Lung (tissue), 12 donors: ENCODE measurements around the gene PRKAR1B. TPM values are rescaled to one million over a fixed set of nuclear protein-coding genes. Genes with fewer than 3 reads are reported as not detected.

ENCODE experiments used
- ATAC-seq: fragments of 200-7000 bp; cut with Tn5 transposase; one replicate; pipeline ENCODE4 v1.9.1; 2020; ENCODE audit warnings: moderate number of reproducible peaks; ENCODE audit not compliant: insufficient read depth, low FRiP score
- DNase-seq, 3 donors: peaks; one replicate each; pipeline ENCODE4 v3.0.0-alpha.2; 2013 to 2017
- H3K27ac ChIP-seq, 2 donors: one replicate each; pipeline ENCODE4 v1.5.1; 2013; ENCODE audit warnings: mild to moderate bottlenecking in 2 of 2, moderate library complexity in 2 of 2, control low read depth in 1 of 2, inconsistent platforms in 1 of 2, low read depth in 1 of 2, low read length in 1 of 2
- H3K27me3 ChIP-seq, 3 donors: one replicate each; pipeline ENCODE4 v1.5.1; 2013; ENCODE audit warnings: low read length in 2 of 3; ENCODE audit not compliant: control insufficient read depth in 3 of 3, insufficient read depth in 3 of 3
- H3K36me3 ChIP-seq, 4 donors: one replicate each; pipeline ENCODE4 v1.5.1; 2013; ENCODE audit warnings: low read length in 4 of 4, mild to moderate bottlenecking in 1 of 4, moderate library complexity in 1 of 4; ENCODE audit not compliant: control insufficient read depth in 4 of 4, insufficient read depth in 4 of 4
- H3K4me1 ChIP-seq, 5 donors: one replicate each; pipeline ENCODE4 v1.5.1; 2013; ENCODE audit warnings: low read length in 5 of 5, mild to moderate bottlenecking in 2 of 5, moderate library complexity in 1 of 5; ENCODE audit not compliant: control insufficient read depth in 5 of 5, insufficient read depth in 5 of 5
- H3K4me3 ChIP-seq: one replicate; pipeline ENCODE4 v1.5.1; 2013; ENCODE audit warnings: mild to moderate bottlenecking, control low read depth, moderate library complexity
- H3K9ac ChIP-seq, 2 donors: one replicate each; pipeline ENCODE4 v1.5.1; 2013; ENCODE audit warnings: low read length in 2 of 2, control low read depth in 1 of 2; ENCODE audit not compliant: insufficient read depth in 1 of 2
- H3K9me3 ChIP-seq, 4 donors: one replicate each; pipeline ENCODE4 v1.5.1; 2013; ENCODE audit warnings: low read length in 3 of 4, mild to moderate bottlenecking in 1 of 4, moderate library complexity in 1 of 4; ENCODE audit not compliant: control insufficient read depth in 4 of 4, insufficient read depth in 3 of 4
- WGBS, 2 donors: extraction: QIAGEN DNeasy Blood & Tissue Kit; methylation state at CpG; one replicate each; pipeline ENCODE4 v1.1.7; 2013; 5-methylcytosine and 5-hydroxymethylcytosine counted together
- polyA plus RNA-seq, 2 donors: library from polyadenylated mRNA; stranded (reverse); fragments of 200-250 nt; gene quantifications; one replicate each; pipeline ENCODE4 v1.2.1, GENCODE V29; 2013
- total RNA-seq, 2 donors: library from RNA; depleted of rRNA in 1 of 2; stranded (reverse); fragments of >200 nt in 1 of 2; gene quantifications; one replicate each; pipeline ENCODE4 v1.2.1, GENCODE V29; 2014 to 2021
- TF ChIP-seq, protein P1 (sequence below): IDR thresholded peaks from 2 replicates; pipeline ENCODE4 v1.5.1; 2012; ENCODE audit warnings: mild to moderate bottlenecking; ENCODE audit errors: control extremely low read depth, extremely low read depth
- donor health status: control.
- donor health status: control.
- donor health status: Bipolar disorder and iron deficiency.
- donor health status: healthy.
- donor health status: DM: yes; HTN: yes; CAD: no.

The PRKAR1B gene
- total and polyA plus RNA-seq, 4 donors = 11.3 to 32.0 (median 16.3) TPM

DNA sequence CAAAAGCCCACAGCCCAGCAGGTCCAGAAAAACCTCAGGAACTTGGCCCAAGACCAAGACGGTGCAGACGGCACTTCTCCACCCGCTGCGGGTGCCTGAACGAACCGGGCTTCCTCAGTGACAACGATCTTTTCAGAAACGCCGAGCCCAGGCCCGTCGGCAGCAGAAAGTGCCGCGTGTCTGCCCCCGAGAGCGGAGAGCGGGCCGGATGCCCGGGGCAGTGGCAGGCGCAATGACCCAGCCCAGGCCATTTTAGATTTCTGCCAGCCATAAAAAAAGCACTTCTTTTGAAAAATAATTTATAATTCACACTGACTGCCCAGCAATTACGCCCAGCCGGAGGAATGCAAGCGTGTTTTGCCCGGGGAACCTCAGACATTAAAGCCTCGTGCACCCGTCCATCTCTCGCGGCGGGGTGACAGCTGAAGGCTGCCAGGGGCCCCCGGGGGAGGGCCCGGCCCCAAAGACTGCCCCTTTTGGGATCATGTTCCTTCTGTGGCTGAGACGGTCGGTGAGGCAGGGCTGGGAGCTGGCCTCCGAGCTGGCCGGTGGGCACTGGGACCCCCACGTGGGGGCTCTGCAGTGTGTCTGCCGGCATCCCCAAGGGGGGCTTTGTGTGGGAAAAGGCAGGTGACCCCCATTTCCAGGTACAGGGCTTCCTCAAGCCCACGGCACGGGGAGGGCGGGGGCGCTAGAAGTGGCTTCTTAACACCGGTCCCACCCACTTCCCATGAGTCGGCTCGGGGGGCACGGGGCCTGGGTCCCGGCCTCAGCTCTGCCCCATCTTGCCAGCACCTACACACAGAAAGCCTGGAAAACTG lies 136.1 kb downstream of the PRKAR1B start:
- Histone ChIP-seq H3K9ac (no peak overlapping the region), H3K27ac (no peak overlapping the region), H3K27me3 (no peaks in the 10 kb centered on the region), H3K4me1 (peaks cover 0 to 25% (median 3%) of the 10 kb centered on the region in 5 donors), H3K9me3 (peaks cover 0 to 6% (median 1%) of the 10 kb centered on the region in 4 donors), H3K36me3 (peaks cover 0 to 22% (median 12%) of the 10 kb centered on the region in 4 donors), H3K4me3 (no peak overlapping the region)
- ATAC-seq (no peak), DNase-seq (peak; percentile 34 to 60 (median 35))
- WGBS, 2 donors = 52 to 62% methylated on average over 45 of the region's 45 CpGs
- TF ChIP-seq, protein P1, sequence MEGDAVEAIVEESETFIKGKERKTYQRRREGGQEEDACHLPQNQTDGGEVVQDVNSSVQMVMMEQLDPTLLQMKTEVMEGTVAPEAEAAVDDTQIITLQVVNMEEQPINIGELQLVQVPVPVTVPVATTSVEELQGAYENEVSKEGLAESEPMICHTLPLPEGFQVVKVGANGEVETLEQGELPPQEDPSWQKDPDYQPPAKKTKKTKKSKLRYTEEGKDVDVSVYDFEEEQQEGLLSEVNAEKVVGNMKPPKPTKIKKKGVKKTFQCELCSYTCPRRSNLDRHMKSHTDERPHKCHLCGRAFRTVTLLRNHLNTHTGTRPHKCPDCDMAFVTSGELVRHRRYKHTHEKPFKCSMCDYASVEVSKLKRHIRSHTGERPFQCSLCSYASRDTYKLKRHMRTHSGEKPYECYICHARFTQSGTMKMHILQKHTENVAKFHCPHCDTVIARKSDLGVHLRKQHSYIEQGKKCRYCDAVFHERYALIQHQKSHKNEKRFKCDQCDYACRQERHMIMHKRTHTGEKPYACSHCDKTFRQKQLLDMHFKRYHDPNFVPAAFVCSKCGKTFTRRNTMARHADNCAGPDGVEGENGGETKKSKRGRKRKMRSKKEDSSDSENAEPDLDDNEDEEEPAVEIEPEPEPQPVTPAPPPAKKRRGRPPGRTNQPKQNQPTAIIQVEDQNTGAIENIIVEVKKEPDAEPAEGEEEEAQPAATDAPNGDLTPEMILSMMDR = no peak

DNA sequence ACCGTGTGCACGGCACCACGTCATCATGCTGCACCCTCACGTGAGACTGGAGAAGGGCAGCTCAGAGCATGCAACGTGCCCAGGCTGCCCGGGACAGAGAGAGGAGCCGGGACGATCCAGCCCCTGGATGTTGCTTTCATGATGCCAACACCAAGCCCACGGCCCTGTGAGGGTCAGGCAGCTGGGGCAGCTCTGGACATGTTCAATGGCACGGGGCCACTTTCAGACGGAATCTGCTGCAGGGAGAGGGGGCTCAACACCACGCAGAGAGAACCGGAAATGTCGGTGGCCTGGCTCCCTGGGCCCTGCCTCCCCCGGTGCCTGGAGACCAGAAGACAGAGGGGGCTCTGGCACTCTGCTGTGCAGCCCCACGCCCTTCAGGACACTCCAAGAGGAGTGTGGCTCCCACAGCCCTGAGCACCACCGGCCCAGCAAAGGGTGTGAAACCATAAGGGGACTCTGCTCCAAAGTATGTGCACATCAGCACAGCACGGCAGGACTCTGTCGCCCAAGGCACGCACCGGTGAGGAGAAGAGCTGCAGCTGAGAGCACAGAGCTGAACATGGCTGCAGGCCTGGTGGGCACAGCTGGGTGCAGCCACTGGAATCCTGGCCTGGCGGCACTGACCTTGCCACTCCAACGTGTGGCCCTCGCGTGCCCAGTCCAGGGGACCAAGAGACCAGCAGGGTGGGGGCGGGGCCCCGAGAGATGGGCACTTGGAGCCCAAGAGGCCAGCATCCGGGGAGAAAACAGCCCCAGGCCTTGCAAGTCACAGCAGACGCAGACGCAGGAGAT lies 137.1 kb downstream of the PRKAR1B start:
- Histone ChIP-seq H3K4me3 (no peak overlapping the region), H3K27ac (no peak overlapping the region), H3K36me3 (peaks cover 0 to 17% (median 7%) of the 10 kb centered on the region in 4 donors), H3K4me1 (peaks cover 0 to 25% (median 3%) of the 10 kb centered on the region in 5 donors), H3K9ac (no peak overlapping the region), H3K27me3 (no peaks in the 10 kb centered on the region), H3K9me3 (peaks cover 0 to 6% (median 0%) of the 10 kb centered on the region in 4 donors)
- WGBS, 2 donors = 88 to 89% methylated on average over 29 to 30 of the region's 30 CpGs
- ATAC-seq (no peak), DNase-seq (no peak)
- TF ChIP-seq, protein P1 = no peak

DNA sequence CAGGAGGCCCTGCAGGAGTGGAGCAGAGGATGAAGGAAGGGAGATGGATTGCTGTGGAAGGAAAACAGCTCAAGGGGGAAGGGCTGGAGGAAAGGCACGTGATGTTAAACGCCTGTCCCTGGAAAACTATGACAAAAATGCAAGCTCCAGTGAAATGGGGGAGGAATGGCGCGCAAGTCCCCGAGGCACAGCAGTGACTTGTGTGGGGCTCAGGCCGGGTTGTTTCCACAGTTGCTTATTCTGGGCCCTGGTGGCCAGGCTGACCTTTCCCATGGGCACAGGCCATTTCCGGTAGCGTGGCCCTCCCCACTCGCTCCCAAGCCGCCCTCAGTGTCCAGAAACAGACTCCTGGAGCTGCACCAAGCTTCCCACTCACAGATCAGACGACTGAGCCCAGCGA lies 139.3 kb downstream of the PRKAR1B start:
- Histone ChIP-seq H3K36me3 (peaks cover 0 to 23% (median 12%) of the 10 kb centered on the region in 4 donors), H3K4me1 (peaks cover 0 to 25% (median 3%) of the 10 kb centered on the region in 5 donors), H3K9ac (no peak overlapping the region), H3K4me3 (no peak overlapping the region), H3K27me3 (no peaks in the 10 kb centered on the region), H3K27ac (peak overlapping the region in 1 of 2 donors; percentile 17), H3K9me3 (peaks cover 0 to 6% (median 0%) of the 10 kb centered on the region in 4 donors)
- 78 to 85% methylated on average over 12 of the region's 12 CpGs for WGBS, 2 donors
- TF ChIP-seq, protein P1 = no peak
- DNase-seq (peak; percentile 24 to 57 (median 41)), ATAC-seq (no peak)
